NT2/D1 (cell line): ENCODE measurements around the gene IMMP2L.

Experiments used
- SUZ12 ChIP-seq: IDR thresholded peaks from 2 replicates; pipeline ENCODE4 v1.6.1; 2011; ENCODE audit not compliant: insufficient read length, insufficient read depth; ENCODE audit errors: extremely low read depth
- ZNF274 ChIP-seq: IDR thresholded peaks from 2 replicates; pipeline ENCODE4 v1.6.1; 2011; ENCODE audit warnings: mild to moderate bottlenecking, low read depth, low read length

DNA sequence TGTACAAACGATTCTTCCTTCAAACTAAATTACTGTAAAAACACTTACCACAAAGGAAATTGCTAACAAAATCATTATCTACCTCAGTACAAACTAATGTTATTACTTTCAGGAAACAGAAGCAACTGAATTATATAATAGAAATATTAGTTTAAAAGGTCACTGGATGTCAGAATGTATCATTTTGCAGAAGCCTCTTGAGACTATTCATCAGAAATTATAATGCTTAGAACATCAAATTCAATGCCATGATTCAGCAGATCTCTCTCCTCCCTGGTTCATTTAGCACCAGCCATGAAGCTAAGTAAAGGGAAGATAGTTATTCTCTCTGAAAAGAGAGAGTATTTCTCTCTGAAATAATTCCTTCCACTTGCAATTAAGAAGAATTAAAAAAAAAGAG lies 223.3 kb downstream of the IMMP2L start:
- no peak for TF ChIP-seq ZNF274
- TF ChIP-seq SUZ12, result no peak
